Psoas muscle (tissue), 8 donors: ENCODE data around the gene MAGI2. TPM values are rescaled to one million over a fixed set of nuclear protein-coding genes. Genes with fewer than 3 reads are reported as not detected.
"Not testable (repeated sequence)": the region's sequence is repeated elsewhere in the genome, so short reads cannot be mapped to it uniquely, and the experiment has no call there.

Experiments used
- ATAC-seq, 4 donors: fragments of 200-7000 bp; cut with Tn5 transposase; one replicate each; pipeline ENCODE4 v1.9.1; 2020; ENCODE audit warnings: moderate library complexity in 3 of 4, mild to moderate bottlenecking in 2 of 4
- DNase-seq, 2 donors: peaks; one replicate each; pipeline ENCODE4 v3.0.0-alpha.2; 2020
- H3K27ac ChIP-seq: fragments of 200-600 bp; one replicate; pipeline ENCODE4 v1.8.0; 2022
- H3K27me3 ChIP-seq, 3 donors: fragments of 200-600 bp in 1 of 3; one replicate each; pipeline versions ENCODE4 v1.6.1 to v1.8.0; 2013 to 2022; ENCODE audit warnings: low read length in 2 of 3, mild to moderate bottlenecking in 2 of 3, moderate library complexity in 1 of 3; ENCODE audit not compliant: insufficient read depth in 3 of 3
- H3K36me3 ChIP-seq, 2 donors: fragments of 200-600 bp in 1 of 2; one replicate each; pipeline versions ENCODE4 v1.6.1 to v1.8.0; 2013 to 2022; ENCODE audit warnings: low read depth in 1 of 2, mild to moderate bottlenecking in 1 of 2, moderate library complexity in 1 of 2; ENCODE audit not compliant: insufficient read depth in 1 of 2
- H3K4me1 ChIP-seq: fragments of 200-600 bp; one replicate; pipeline ENCODE4 v1.8.0; 2022
- H3K4me3 ChIP-seq: fragments of 200-600 bp; one replicate; pipeline ENCODE4 v1.8.0; 2022; ENCODE audit warnings: mild to moderate bottlenecking
- H3K9me3 ChIP-seq: fragments of 200-600 bp; one replicate; pipeline ENCODE4 v1.8.0; 2022
- CTCF ChIP-seq: fragments of 200-600 bp; IDR thresholded peaks from one replicate; pipeline ENCODE4 v1.8.0; 2022; ENCODE audit warnings: antibody characterized with exemption
- WGBS, 3 donors: extraction: QIAGEN DNeasy Blood & Tissue Kit; methylation state at CpG; one replicate each; pipeline versions ENCODE4 v1.1.6 to v1.1.7; 2013; 5-methylcytosine and 5-hydroxymethylcytosine counted together
- intact Hi-C, 2 donors: fragments of 100-400 bp; cut with DNase I; formaldehyde crosslinking; loops; one replicate each; pipeline versions ENCODE4 v1.11.0 to v1.14.2; 2022
- polyA plus RNA-seq, 3 donors: library from polyadenylated mRNA; stranded (reverse); fragments of 200-250 nt; gene quantifications; one replicate each; pipeline ENCODE4 v1.2.3, GENCODE V29; 2013
- total RNA-seq, 4 donors: library from RNA; stranded (reverse); fragmentation: NEBNext Ultra II Directional in 2 of 4; extraction: Animal tissue kit (Norgen Biotek cat#: 25700) in 2 of 4; gene quantifications; one replicate each; pipeline versions ENCODE4 v1.2.1 to v1.2.4, GENCODE V29; 2021 to 2023
- donor health status: healthy with polysubstance abuse.
- donor health status: DM: no; HTN: no; CAD: no; lungs with moderate emphysema.
- donor health status: Bipolar disorder and iron deficiency.
- donor health status: healthy.
- donor health status: DM: yes; HTN: yes; CAD: no.
- donor health status: DM: no; HTN: no; CAD: no.
- donor health status: DM: no; HTN: no; CAD: no.
- donor health status: DM: yes; HTN: yes; CAD: no.

MAGI2 gene
- total and polyA plus RNA-seq, 7 donors, result 0.46 to 2.5 (median 1.4) TPM

GRCh38 chr7:78002021-78002420 lies 1451.4 kb downstream of the MAGI2 start:
- DNase-seq, result no peak
- no peak for TF ChIP-seq CTCF
- no peaks in the 10 kb centered on the region for H3K4me1 ChIP-seq
- 67 to 69% (median 68%) methylated on average over 3 of the region's 3 CpGs for WGBS, 3 donors
- no peak for ATAC-seq
- H3K27ac ChIP-seq, result no peak overlapping the region
- no peaks in the 10 kb centered on the region for H3K9me3 ChIP-seq
- intact Hi-C loops, result no loop called here
- H3K36me3 ChIP-seq, result no peaks in the 10 kb centered on the region
- H3K4me3 ChIP-seq, result no peak overlapping the region
- no peaks in the 10 kb centered on the region for H3K27me3 ChIP-seq

GRCh38 chr7:77999168-77999567 lies 1454.3 kb downstream of the MAGI2 start:
- H3K4me3 ChIP-seq, intact Hi-C loops, H3K27me3 ChIP-seq, H3K4me1 ChIP-seq, ATAC-seq, H3K27ac ChIP-seq, DNase-seq, H3K36me3 ChIP-seq, H3K9me3 ChIP-seq: not testable (repeated sequence)
- WGBS, 3 donors, result 73 to 91% (median 87%) methylated on average over 3 of the region's 3 CpGs

- DNase-seq, result no peak
- intact Hi-C loops, result no loop called here
- no peak for TF ChIP-seq CTCF
- Histone ChIP-seq H3K4me3 (no peak overlapping the region), H3K36me3 (no peaks in the 10 kb centered on the region), H3K27me3 (no peaks in the 10 kb centered on the region), H3K4me1 (no peaks in the 10 kb centered on the region), H3K9me3 (no peaks in the 10 kb centered on the region), H3K27ac (no peak overlapping the region)
- no peak for ATAC-seq
- WGBS, 3 donors, result 57 to 63% (median 58%) methylated on average over 6 of the region's 6 CpGs
Measured at GRCh38 chr7:77995717-77996116, 1457.8 kb downstream of the MAGI2 start.

- no peaks in the 10 kb centered on the region for H3K4me1 ChIP-seq
Measured at GRCh38 chr7:77993838-77994237, 1459.6 kb downstream of the MAGI2 start.

GRCh38 chr7:77991656-77992055 lies 1461.8 kb downstream of the MAGI2 start:
- ATAC-seq, result no peak
- intact Hi-C loops, result no loop called here
- DNase-seq, result no peak
- Histone ChIP-seq H3K4me1 (no peaks in the 10 kb centered on the region), H3K27me3 (no peaks in the 10 kb centered on the region), H3K9me3 (no peaks in the 10 kb centered on the region), H3K4me3 (no peak overlapping the region), H3K36me3 (no peaks in the 10 kb centered on the region), H3K27ac (no peak overlapping the region)
- no peak for TF ChIP-seq CTCF
- 89 to 92% (median 92%) methylated on average over 4 of the region's 4 CpGs for WGBS, 3 donors

More at GRCh38 chr7:77993838-77994237, 1459.6 kb downstream of the MAGI2 start:
- no peaks in the 10 kb centered on the region for H3K36me3 ChIP-seq
- no peak for TF ChIP-seq CTCF
- intact Hi-C loops, result no loop called here
- DNase-seq, result no peak
- no peaks in the 10 kb centered on the region for H3K9me3 ChIP-seq
- H3K27ac ChIP-seq, result no peak overlapping the region
- H3K27me3 ChIP-seq, result no peaks in the 10 kb centered on the region
- no peak overlapping the region for H3K4me3 ChIP-seq
- 83 to 90% (median 85%) methylated on average over 3 of the region's 3 CpGs for WGBS, 3 donors
- ATAC-seq, result no peak
